GM10266 (cell line): ENCODE results near the gene TMEM131L.

Source experiments
- DNase-seq: peaks from one replicate; pipeline ENCODE4 v3.0.0; 2012; ENCODE audit errors: extremely low spot score
- CTCF ChIP-seq: IDR thresholded peaks from 2 replicates; pipeline ENCODE4 v1.5.1; 2012; ENCODE audit warnings: mild to moderate bottlenecking, low read depth; ENCODE audit not compliant: control insufficient read depth, insufficient read depth; ENCODE audit errors: missing control alignments

The TMEM131L gene

GRCh38 chr4:153523941-153524386 lies 57.8 kb downstream of the TMEM131L start:
- TF ChIP-seq CTCF: no peak
- DNase-seq: no peak

GRCh38 chr4:153524682-153525081 lies 58.5 kb downstream of the TMEM131L start:
- TF ChIP-seq CTCF: no peak
- DNase-seq: no peak

GRCh38 chr4:153527690-153528089 lies 61.5 kb downstream of the TMEM131L start:
- no peak for TF ChIP-seq CTCF
- DNase-seq: no peak

- TF ChIP-seq CTCF: no peak
- no peak for DNase-seq
Observed at GRCh38 chr4:153528705-153529485, 62.7 kb downstream of the TMEM131L start.

GRCh38 chr4:153529646-153530045 lies 63.5 kb downstream of the TMEM131L start:
- no peak for DNase-seq
- TF ChIP-seq CTCF: no peak

- no peak for TF ChIP-seq CTCF
- DNase-seq: no peak
Observed at GRCh38 chr4:153530284-153530999, 64.3 kb downstream of the TMEM131L start.

- TF ChIP-seq CTCF: no peak
- DNase-seq: no peak
Observed at GRCh38 chr4:153531000-153531358, 64.8 kb downstream of the TMEM131L start.
